HEK293 (cell line): Measurements from ENCODE around the gene DCC.

Experiments
- CTCF ChIA-PET: fragments of 350-600 bp; formaldehyde crosslinking; extraction: SDS; loops from one replicate; lab custom pipeline; 2021; ENCODE audit warnings: antibody characterized with exemption; lab: Yijun Ruan, JAX
- POLR2A ChIA-PET: fragments of 300-600 bp; formaldehyde crosslinking; extraction: SDS; loops from one replicate; lab custom pipeline; 2020; ENCODE audit warnings: antibody characterized with exemption, inconsistent platforms; lab: Yijun Ruan, JAX
- H3K27ac ChIP-seq: fragments of 200-500 bp; sonication (Bioruptor generic); 2 replicates; pipeline ENCODE4 v1.5.1; 2014; ENCODE audit warnings: low read depth, low read length, control low read depth, inconsistent platforms; ENCODE audit errors: extremely low read depth
- H3K36me3 ChIP-seq, 2 experiments: fragments of 200-500 bp in 1 of 2; sonication (Bioruptor generic) in 1 of 2; 1 replicate in 1 of 2; 2 replicates in 1 of 2; pipeline ENCODE4 v1.5.1; 2014 to 2017; ENCODE audit warnings: inconsistent platforms in 2 of 2, low read length in 2 of 2; ENCODE audit not compliant: control insufficient read depth in 2 of 2, insufficient read depth in 1 of 2
- H3K4me1 ChIP-seq: fragments of 200-500 bp; sonication (Bioruptor generic); 2 replicates; pipeline ENCODE4 v1.5.1; 2014; ENCODE audit warnings: mild to moderate bottlenecking, low read length, inconsistent platforms; ENCODE audit not compliant: control insufficient read depth, insufficient read depth
- H3K4me3 ChIP-seq: 2 replicates; pipeline ENCODE4 v1.5.1; 2011; ENCODE audit warnings: low read depth, mild to moderate bottlenecking, control low read depth, low read length, moderate library complexity
- H3K9me3 ChIP-seq: fragments of 200-500 bp; sonication (Bioruptor generic); 2 replicates; pipeline ENCODE4 v1.5.1; 2014; ENCODE audit warnings: low read depth, low read length, inconsistent platforms; ENCODE audit not compliant: control insufficient read depth, insufficient read depth
- HOXC10 ChIP-seq: sonication (generic); formaldehyde crosslinking; IDR thresholded peaks from 2 replicates; pipeline ENCODE4 v1.8.1; 2023; ENCODE audit warnings: mild to moderate bottlenecking, missing genetic modification reagents
- HOXD13 ChIP-seq: sonication (generic); formaldehyde crosslinking; IDR thresholded peaks from 2 replicates; pipeline ENCODE4 v1.8.0; 2022; ENCODE audit warnings: missing genetic modification reagents, borderline replicate concordance
- KLF9 ChIP-seq: fragments of 450-650 bp; formaldehyde crosslinking; IDR thresholded peaks from 2 replicates; pipeline ENCODE4 v1.5.1; 2016; ENCODE audit warnings: missing biosample characterization, missing genetic modification characterization, low read depth
- MZF1 ChIP-seq: fragments of 450-650 bp; formaldehyde crosslinking; IDR thresholded peaks from 2 replicates; pipeline ENCODE4 v1.5.1; 2017; ENCODE audit warnings: missing biosample characterization, missing genetic modification characterization, borderline replicate concordance
- RBAK ChIP-seq: fragments of 450-650 bp; formaldehyde crosslinking; IDR thresholded peaks from 2 replicates; pipeline ENCODE4 v1.5.1; 2016; ENCODE audit warnings: missing biosample characterization, missing genetic modification characterization
- SCRT1 ChIP-seq: fragments of 450-650 bp; formaldehyde crosslinking; IDR thresholded peaks from 2 replicates; pipeline ENCODE4 v1.5.1; 2016; ENCODE audit warnings: missing biosample characterization, missing genetic modification characterization, borderline replicate concordance
- SETDB1 ChIP-seq: IDR thresholded peaks from one replicate; pipeline ENCODE4 v1.6.1; 2017; ENCODE audit warnings: mild to moderate bottlenecking, low read length, moderate library complexity, mixed read lengths; ENCODE audit not compliant: insufficient read length
- SP3 ChIP-seq: fragments of 450-650 bp; formaldehyde crosslinking; IDR thresholded peaks from 2 replicates; pipeline ENCODE4 v1.5.1; 2016; ENCODE audit warnings: missing biosample characterization, missing genetic modification characterization
- ZBTB17 ChIP-seq: fragments of 450-650 bp; formaldehyde crosslinking; IDR thresholded peaks from 2 replicates; pipeline ENCODE4 v1.5.1; 2016; ENCODE audit warnings: missing biosample characterization, missing genetic modification characterization
- ZBTB48 ChIP-seq: fragments of 450-650 bp; formaldehyde crosslinking; IDR thresholded peaks from 2 replicates; pipeline ENCODE4 v1.5.1; 2016; ENCODE audit warnings: missing biosample characterization, missing genetic modification characterization
- ZFP41 ChIP-seq: fragments of 450-650 bp; formaldehyde crosslinking; IDR thresholded peaks from 2 replicates; pipeline ENCODE4 v1.5.1; 2016; ENCODE audit warnings: missing biosample characterization, missing genetic modification characterization, borderline replicate concordance
- ZNF155 ChIP-seq: fragments of 450-650 bp; formaldehyde crosslinking; IDR thresholded peaks from 2 replicates; pipeline ENCODE4 v1.5.1; 2016; ENCODE audit warnings: missing biosample characterization, missing genetic modification characterization
- ZNF16 ChIP-seq: fragments of 450-650 bp; formaldehyde crosslinking; IDR thresholded peaks from 2 replicates; pipeline ENCODE4 v1.5.1; 2016; ENCODE audit warnings: low read depth, missing biosample characterization, missing genetic modification characterization
- ZNF184 ChIP-seq: fragments of 450-650 bp; IDR thresholded peaks from 2 replicates; pipeline ENCODE4 v1.5.1; 2018; ENCODE audit warnings: missing biosample characterization, mild to moderate bottlenecking, missing genetic modification characterization
- ZNF19 ChIP-seq: fragments of 450-650 bp; formaldehyde crosslinking; IDR thresholded peaks from 2 replicates; pipeline ENCODE4; 2016; ENCODE audit warnings: missing biosample characterization, missing genetic modification characterization, low read depth
- ZNF2 ChIP-seq: fragments of 450-650 bp; formaldehyde crosslinking; IDR thresholded peaks from 2 replicates; pipeline ENCODE4 v1.5.1; 2016; ENCODE audit warnings: missing biosample characterization, missing genetic modification characterization
- ZNF223 ChIP-seq: fragments of 450-650 bp; formaldehyde crosslinking; IDR thresholded peaks from 2 replicates; pipeline ENCODE4 v1.5.1; 2016; ENCODE audit warnings: missing biosample characterization, missing genetic modification characterization
- ZNF266 ChIP-seq: fragments of 450-650 bp; formaldehyde crosslinking; IDR thresholded peaks from 2 replicates; pipeline ENCODE4 v1.5.1; 2016; ENCODE audit warnings: missing biosample characterization, missing genetic modification characterization, low read depth
- ZNF292 ChIP-seq: fragments of 450-650 bp; formaldehyde crosslinking; IDR thresholded peaks from 2 replicates; pipeline ENCODE4 v1.5.1; 2016; ENCODE audit warnings: low read depth, missing biosample characterization, missing genetic modification characterization, borderline replicate concordance
- ZNF354C ChIP-seq: fragments of 450-650 bp; formaldehyde crosslinking; IDR thresholded peaks from 2 replicates; pipeline ENCODE4 v1.5.1; 2016; ENCODE audit warnings: missing biosample characterization, missing genetic modification characterization, low read depth, borderline replicate concordance
- ZNF510 ChIP-seq: fragments of 450-650 bp; formaldehyde crosslinking; IDR thresholded peaks from 2 replicates; pipeline ENCODE4 v1.5.1; 2018; ENCODE audit warnings: mild to moderate bottlenecking, missing genetic modification characterization, missing biosample characterization; ENCODE audit not compliant: insufficient replicate concordance
- ZNF626 ChIP-seq: fragments of 450-650 bp; sonication (Bioruptor Pico); formaldehyde crosslinking; IDR thresholded peaks from 2 replicates; pipeline ENCODE4 v1.5.1; 2018; ENCODE audit warnings: missing biosample characterization, missing genetic modification characterization, inconsistent platforms
- ZNF654 ChIP-seq: fragments of 450-650 bp; formaldehyde crosslinking; IDR thresholded peaks from 2 replicates; pipeline ENCODE4 v1.5.1; 2016; ENCODE audit warnings: low read depth, missing biosample characterization, missing genetic modification characterization
- ZNF792 ChIP-seq: fragments of 450-650 bp; formaldehyde crosslinking; IDR thresholded peaks from 2 replicates; pipeline ENCODE4 v1.5.1; 2016; ENCODE audit warnings: missing biosample characterization, missing genetic modification characterization
- TF ChIP-seq, protein P1 (sequence below): fragments of 450-650 bp; formaldehyde crosslinking; IDR thresholded peaks from 2 replicates; pipeline ENCODE4 v1.5.1; 2016; ENCODE audit warnings: missing biosample characterization, missing genetic modification characterization
- TF ChIP-seq, protein P2 (sequence below): fragments of 450-650 bp; formaldehyde crosslinking; IDR thresholded peaks from 2 replicates; pipeline ENCODE4 v1.5.1; 2016; ENCODE audit warnings: missing biosample characterization, missing genetic modification characterization
- TF ChIP-seq, protein P3 (sequence below): fragments of 450-650 bp; formaldehyde crosslinking; IDR thresholded peaks from 2 replicates; pipeline ENCODE4 v1.5.1; 2017; ENCODE audit warnings: missing biosample characterization, missing genetic modification characterization
- TF ChIP-seq, protein P4 (sequence below): fragments of 450-650 bp; formaldehyde crosslinking; IDR thresholded peaks from 2 replicates; pipeline ENCODE4 v1.5.1; 2016; ENCODE audit warnings: missing biosample characterization, missing genetic modification characterization

DCC gene

DNA sequence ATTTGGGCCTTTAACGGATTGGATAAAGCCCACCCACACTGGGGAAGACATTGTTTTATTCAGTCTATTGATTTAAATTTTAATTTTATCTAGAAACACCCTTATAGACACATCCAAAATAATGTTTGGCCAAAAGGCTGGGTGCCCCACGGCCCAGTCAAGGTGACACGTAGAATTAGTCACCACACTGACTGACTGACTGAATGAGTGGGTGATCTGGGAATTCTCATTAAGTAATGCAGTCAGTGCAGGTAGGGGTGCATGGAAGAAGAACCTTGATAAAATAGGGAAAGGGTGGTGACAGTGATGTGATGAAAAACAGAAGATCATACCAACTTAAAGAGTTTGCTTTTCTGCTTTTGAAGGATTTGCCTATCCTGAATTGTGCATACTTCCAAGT lies 554.8 kb downstream of the DCC start:
- H3K36me3 ChIP-seq, result no peaks in the 10 kb centered on the region
- H3K27ac ChIP-seq, result no peak overlapping the region
- H3K4me3 ChIP-seq, result no peak overlapping the region
- POLR2A ChIA-PET, result no interaction called here
- CTCF ChIA-PET, result no interaction called here
- no peaks in the 10 kb centered on the region for H3K4me1 ChIP-seq
- H3K9me3 ChIP-seq, result no peaks in the 10 kb centered on the region
- TF ChIP-seq ZNF184 (tag by site-specific recombination) (no peak), RBAK (no peak), ZNF155 (no peak), KLF9 (tag by site-specific recombination) (no peak), MZF1 (no peak), ZNF16 (no peak), ZNF510 (tag by site-specific recombination) (no peak), ZNF626 (no peak), ZNF292 (tag by site-specific recombination) (no peak), ZBTB17 (tag by site-specific recombination) (no peak), ZFP41 (no peak), SETDB1 (no peak), HOXC10 (no peak), SP3 (tag by site-specific recombination) (no peak)
- TF ChIP-seq, protein P1, sequence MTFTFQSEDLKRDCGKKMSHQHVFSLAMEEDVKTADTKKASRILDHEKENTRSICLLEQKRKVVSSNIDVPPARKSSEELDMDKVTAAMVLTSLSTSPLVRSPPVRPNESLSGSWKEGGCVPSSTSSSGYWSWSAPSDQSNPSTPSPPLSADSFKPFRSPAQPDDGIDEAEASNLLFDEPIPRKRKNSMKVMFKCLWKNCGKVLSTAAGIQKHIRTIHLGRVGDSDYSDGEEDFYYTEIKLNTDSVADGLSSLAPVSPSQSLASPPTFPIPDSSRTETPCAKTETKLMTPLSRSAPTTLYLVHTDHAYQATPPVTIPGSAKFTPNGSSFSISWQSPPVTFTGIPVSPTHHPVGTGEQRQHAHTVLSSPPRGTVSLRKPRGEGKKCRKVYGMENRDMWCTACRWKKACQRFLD (tag by site-specific recombination), result no peak

DNA sequence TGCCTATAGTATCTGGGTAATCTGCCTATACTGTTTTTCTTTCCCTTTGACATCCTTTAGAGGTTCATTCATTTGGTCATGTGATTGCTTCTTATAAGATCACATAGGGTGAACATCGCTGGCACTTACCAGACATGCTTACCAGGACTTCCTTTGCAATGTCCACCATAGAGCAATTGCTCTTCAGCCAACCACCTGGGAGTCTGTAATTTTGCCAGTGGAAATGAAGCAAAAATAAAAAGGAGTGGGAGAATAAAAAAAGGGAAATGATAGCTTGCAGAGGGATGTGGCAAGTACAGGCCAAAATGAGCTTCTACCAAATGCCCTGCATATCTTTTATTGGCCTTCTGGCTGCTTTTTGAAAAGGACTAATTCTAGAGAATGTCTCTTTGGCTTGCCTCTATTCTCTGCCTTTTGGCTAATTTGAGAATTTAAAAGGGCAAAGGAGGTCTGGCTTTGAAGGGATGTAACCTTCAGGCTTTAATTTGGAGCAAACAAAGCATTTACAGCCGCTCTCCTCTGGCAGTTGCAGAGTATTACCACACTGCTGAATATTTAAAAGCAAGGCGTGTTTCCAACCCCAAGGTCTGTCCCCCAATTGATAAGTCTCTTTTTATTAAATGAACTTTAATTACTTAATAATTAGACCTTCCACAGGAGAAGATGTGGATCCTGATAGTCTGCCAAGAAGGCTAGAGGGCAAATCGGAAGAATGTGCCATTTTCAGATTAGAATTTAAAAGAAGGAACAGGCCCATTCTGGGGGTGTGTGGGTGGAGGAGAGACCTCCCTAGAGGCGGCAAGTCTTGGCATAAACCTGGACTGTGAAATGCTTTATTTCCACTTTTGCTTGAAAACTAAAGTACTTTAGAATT lies 557.9 kb downstream of the DCC start:
- CTCF ChIA-PET, result no interaction called here
- Histone ChIP-seq H3K27ac (no peak overlapping the region), H3K9me3 (no peaks in the 10 kb centered on the region), H3K4me3 (no peak overlapping the region), H3K36me3 (no peaks in the 10 kb centered on the region), H3K4me1 (no peaks in the 10 kb centered on the region)
- POLR2A ChIA-PET, result no interaction called here
- TF ChIP-seq ZNF184 (tag by site-specific recombination) (no peak), ZNF223 (tag by site-specific recombination) (no peak), ZNF155 (no peak), ZBTB48 (tag by site-specific recombination) (no peak), ZNF19 (tag by site-specific recombination) (no peak), ZNF792 (tag by site-specific recombination) (no peak), ZNF266 (tag by site-specific recombination) (no peak), ZNF354C (no peak), ZNF654 (tag by site-specific recombination) (no peak), SCRT1 (tag by site-specific recombination) (no peak), ZNF2 (no peak), HOXD13 (CRISPR knock-in tag) (no peak)
- TF ChIP-seq, protein P2, sequence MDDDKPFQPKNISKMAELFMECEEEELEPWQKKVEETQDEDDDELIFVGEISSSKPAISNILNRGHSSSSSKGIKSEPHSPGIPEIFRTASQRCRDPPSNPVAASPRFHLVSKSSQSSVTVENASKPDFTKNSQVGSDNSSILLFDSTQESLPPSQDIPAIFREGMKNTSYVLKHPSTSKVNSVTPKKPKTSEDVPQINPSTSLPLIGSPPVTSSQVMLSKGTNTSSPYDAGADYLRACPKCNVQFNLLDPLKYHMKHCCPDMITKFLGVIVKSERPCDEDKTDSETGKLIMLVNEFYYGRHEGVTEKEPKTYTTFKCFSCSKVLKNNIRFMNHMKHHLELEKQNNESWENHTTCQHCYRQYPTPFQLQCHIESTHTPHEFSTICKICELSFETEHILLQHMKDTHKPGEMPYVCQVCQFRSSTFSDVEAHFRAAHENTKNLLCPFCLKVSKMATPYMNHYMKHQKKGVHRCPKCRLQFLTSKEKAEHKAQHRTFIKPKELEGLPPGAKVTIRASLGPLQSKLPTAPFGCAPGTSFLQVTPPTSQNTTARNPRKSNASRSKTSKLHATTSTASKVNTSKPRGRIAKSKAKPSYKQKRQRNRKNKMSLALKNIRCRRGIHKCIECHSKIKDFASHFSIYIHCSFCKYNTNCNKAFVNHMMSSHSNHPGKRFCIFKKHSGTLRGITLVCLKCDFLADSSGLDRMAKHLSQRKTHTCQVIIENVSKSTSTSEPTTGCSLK (tag by site-specific recombination), result no peak
- TF ChIP-seq, protein P3, sequence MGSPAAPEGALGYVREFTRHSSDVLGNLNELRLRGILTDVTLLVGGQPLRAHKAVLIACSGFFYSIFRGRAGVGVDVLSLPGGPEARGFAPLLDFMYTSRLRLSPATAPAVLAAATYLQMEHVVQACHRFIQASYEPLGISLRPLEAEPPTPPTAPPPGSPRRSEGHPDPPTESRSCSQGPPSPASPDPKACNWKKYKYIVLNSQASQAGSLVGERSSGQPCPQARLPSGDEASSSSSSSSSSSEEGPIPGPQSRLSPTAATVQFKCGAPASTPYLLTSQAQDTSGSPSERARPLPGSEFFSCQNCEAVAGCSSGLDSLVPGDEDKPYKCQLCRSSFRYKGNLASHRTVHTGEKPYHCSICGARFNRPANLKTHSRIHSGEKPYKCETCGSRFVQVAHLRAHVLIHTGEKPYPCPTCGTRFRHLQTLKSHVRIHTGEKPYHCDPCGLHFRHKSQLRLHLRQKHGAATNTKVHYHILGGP (tag by site-specific recombination), result no peak
- TF ChIP-seq, protein P4, sequence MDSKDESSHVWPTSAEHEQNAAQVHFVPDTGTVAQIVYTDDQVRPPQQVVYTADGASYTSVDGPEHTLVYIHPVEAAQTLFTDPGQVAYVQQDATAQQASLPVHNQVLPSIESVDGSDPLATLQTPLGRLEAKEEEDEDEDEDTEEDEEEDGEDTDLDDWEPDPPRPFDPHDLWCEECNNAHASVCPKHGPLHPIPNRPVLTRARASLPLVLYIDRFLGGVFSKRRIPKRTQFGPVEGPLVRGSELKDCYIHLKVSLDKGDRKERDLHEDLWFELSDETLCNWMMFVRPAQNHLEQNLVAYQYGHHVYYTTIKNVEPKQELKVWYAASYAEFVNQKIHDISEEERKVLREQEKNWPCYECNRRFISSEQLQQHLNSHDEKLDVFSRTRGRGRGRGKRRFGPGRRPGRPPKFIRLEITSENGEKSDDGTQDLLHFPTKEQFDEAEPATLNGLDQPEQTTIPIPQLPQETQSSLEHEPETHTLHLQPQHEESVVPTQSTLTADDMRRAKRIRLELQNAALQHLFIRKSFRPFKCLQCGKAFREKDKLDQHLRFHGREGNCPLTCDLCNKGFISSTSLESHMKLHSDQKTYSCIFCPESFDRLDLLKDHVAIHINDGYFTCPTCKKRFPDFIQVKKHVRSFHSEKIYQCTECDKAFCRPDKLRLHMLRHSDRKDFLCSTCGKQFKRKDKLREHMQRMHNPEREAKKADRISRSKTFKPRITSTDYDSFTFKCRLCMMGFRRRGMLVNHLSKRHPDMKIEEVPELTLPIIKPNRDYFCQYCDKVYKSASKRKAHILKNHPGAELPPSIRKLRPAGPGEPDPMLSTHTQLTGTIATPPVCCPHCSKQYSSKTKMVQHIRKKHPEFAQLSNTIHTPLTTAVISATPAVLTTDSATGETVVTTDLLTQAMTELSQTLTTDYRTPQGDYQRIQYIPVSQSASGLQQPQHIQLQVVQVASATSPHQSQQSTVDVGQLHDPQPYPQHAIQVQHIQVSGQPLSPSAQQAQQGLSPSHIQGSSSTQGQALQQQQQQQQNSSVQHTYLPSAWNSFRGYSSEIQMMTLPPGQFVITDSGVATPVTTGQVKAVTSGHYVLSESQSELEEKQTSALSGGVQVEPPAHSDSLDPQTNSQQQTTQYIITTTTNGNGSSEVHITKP, result no peak
